PC-3 (cell line): ENCODE measurements around the gene CALB2. TPM values are rescaled to one million over a fixed set of nuclear protein-coding genes. Genes with fewer than 3 reads are reported as not detected.

ENCODE experiments used
- ATAC-seq: fragments of 200-7000 bp; cut with Tn5 transposase; 2 replicates; pipeline ENCODE4 v1.9.1; 2020; ENCODE audit warnings: mild to moderate bottlenecking, moderate library complexity
- BruUV-seq: library from RNA; stranded (reverse); fragments of 400-500 nt; replicated peaks from 2 replicates; lab custom pipeline; 2021; lab: Mats Ljungman, UMichigan
- CTCF ChIA-PET: fragments of 300-600 bp; sonication (Branson Sonifier 250); formaldehyde crosslinking; loops from one replicate; lab custom pipeline; 2022; ENCODE audit warnings: antibody characterized with exemption; lab: Charles Lee
- POLR2A ChIA-PET: fragments of 300-600 bp; sonication (Branson Sonifier 250); formaldehyde crosslinking; loops from one replicate; lab custom pipeline; 2022; ENCODE audit warnings: antibody characterized with exemption; ENCODE audit not compliant: unreplicated experiment; lab: Charles Lee
- DNase-seq: peaks from one replicate; pipeline ENCODE4 v3.0.0-alpha.2; 2015
- H2AFZ ChIP-seq: fragments of 300-600 bp; sonication (generic); 2 replicates; pipeline ENCODE4 v1.6.0; 2016; ENCODE audit warnings: antibody characterized with exemption, low read length
- H3F3A ChIP-seq: fragments of 300-600 bp; sonication (generic); one replicate; pipeline ENCODE4 v1.6.0; 2017; ENCODE audit warnings: antibody characterized with exemption, low read length, control low read depth, mild to moderate bottlenecking; ENCODE audit not compliant: unreplicated experiment
- H3K27ac ChIP-seq: fragments of 300-600 bp; sonication (generic); 2 replicates; pipeline ENCODE4 v1.5.1; 2016; ENCODE audit warnings: mild to moderate bottlenecking, low read length
- H3K27me3 ChIP-seq: fragments of 300-600 bp; sonication (generic); 2 replicates; pipeline ENCODE4 v1.6.1; 2016; ENCODE audit warnings: low read length, mixed read lengths
- H3K36me3 ChIP-seq: fragments of 300-600 bp; sonication (generic); 2 replicates; pipeline ENCODE4 v1.6.1; 2016; ENCODE audit warnings: low read depth, mixed run types, low read length, mixed read lengths
- H3K4me1 ChIP-seq: fragments of 300-600 bp; sonication (generic); 2 replicates; pipeline ENCODE4 v1.5.1; 2016; ENCODE audit warnings: low read length; ENCODE audit not compliant: insufficient read depth
- H3K4me2 ChIP-seq: fragments of 300-600 bp; sonication (generic); 2 replicates; pipeline ENCODE4 v1.6.0; 2016; ENCODE audit warnings: low read length
- H3K4me3 ChIP-seq: fragments of 300-600 bp; sonication (generic); 2 replicates; pipeline ENCODE4 v1.5.1; 2016; ENCODE audit warnings: mild to moderate bottlenecking, low read length, mixed read lengths
- H3K79me2 ChIP-seq: fragments of 300-600 bp; sonication (generic); 2 replicates; pipeline ENCODE4 v1.6.1; 2017; ENCODE audit warnings: low read length, mixed read lengths
- H3K9ac ChIP-seq: fragments of 300-600 bp; sonication (generic); 2 replicates; pipeline ENCODE4 v1.6.0; 2016; ENCODE audit warnings: mild to moderate bottlenecking, low read length
- H3K9me2 ChIP-seq: fragments of 300-600 bp; sonication (generic); replicated peaks from 2 replicates; pipeline ENCODE4 v1.6.1; 2016; ENCODE audit warnings: mixed run types, low read length, mixed read lengths
- H3K9me3 ChIP-seq: fragments of 300-600 bp; sonication (generic); 2 replicates; pipeline ENCODE4 v1.6.1; 2016; ENCODE audit warnings: low read length, mixed read lengths
- H4K20me1 ChIP-seq: fragments of 300-600 bp; sonication (generic); 2 replicates; pipeline ENCODE4 v1.6.1; 2016; ENCODE audit warnings: low read length, mixed read lengths
- EZH2 ChIP-seq: fragments of 300-600 bp; sonication (generic); IDR thresholded peaks from one replicate; pipeline ENCODE4 v1.6.1; 2017; ENCODE audit warnings: antibody characterized with exemption, mild to moderate bottlenecking, low read length; ENCODE audit not compliant: unreplicated experiment
- EZH2phosphoT487 ChIP-seq: fragments of 300-600 bp; sonication (generic); IDR thresholded peaks from 2 replicates; pipeline ENCODE4 v1.6.1; 2018; ENCODE audit warnings: mild to moderate bottlenecking, antibody characterized with exemption, low read length, borderline replicate concordance
- intact Hi-C: fragments of 100-400 bp; cut with micrococcal nuclease; formaldehyde crosslinking; loops from 2 replicates; pipeline ENCODE4 v1.9.0; 2023
- total RNA-seq: library from RNA; depleted of rRNA; stranded (reverse); fragments of >200 nt; gene quantifications from 2 replicates; pipeline ENCODE4 v1.2.3, GENCODE V29; 2014
- TF ChIP-seq, protein P1 (sequence below): fragments of 300-600 bp; sonication (generic); conservative IDR thresholded peaks from 2 replicates; pipeline ENCODE4 v1.5.1; 2017; ENCODE audit warnings: antibody characterized with exemption, low read depth, mild to moderate bottlenecking, low read length

The CALB2 gene
- total RNA-seq, 1 experiment from 2014 or later: 0.47 TPM

DNA sequence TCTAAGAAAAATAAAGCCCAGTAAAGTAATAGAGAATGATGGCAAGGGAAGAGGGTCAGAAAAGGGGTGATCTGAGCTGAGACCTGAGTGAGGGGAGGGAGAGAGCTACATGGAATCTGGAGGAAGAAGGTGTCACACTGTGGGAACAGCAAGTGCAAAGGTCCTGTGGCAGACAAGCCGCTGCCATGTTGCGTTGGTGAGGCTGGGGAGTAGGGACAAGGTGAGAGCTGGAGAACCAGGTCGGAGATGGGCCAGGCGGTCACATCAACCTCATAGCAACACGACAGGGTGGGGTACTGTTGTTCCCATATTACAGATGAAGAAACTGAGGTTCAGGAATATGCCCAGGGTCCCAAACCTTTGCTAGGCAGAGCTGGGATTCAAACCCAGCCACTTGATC lies 16.6 kb upstream of the CALB2 start:
- Histone ChIP-seq H3K9me3 (no peaks in the 10 kb centered on the region), H3K9ac (no peak overlapping the region), H2AFZ (no peak overlapping the region), H3K27ac (no peak overlapping the region), H3K4me2 (no peak overlapping the region), H3F3A (no peaks in the 10 kb centered on the region), H3K4me1 (peaks cover 13% of the 10 kb centered on the region), H4K20me1 (no peaks in the 10 kb centered on the region), H3K9me2 (no peaks in the 10 kb centered on the region), H3K79me2 (no peaks in the 10 kb centered on the region), H3K27me3 (no peaks in the 10 kb centered on the region), H3K4me3 (no peak overlapping the region), H3K36me3 (no peaks in the 10 kb centered on the region)
- ATAC-seq (no peak), DNase-seq (no peak)
- TF ChIP-seq EZH2phosphoT487: no peak
- ChIA-PET POLR2A (no interaction called here), CTCF (no interaction called here)
- no TSS peak for BruUV-seq
- intact Hi-C loops: no loop called here

DNA sequence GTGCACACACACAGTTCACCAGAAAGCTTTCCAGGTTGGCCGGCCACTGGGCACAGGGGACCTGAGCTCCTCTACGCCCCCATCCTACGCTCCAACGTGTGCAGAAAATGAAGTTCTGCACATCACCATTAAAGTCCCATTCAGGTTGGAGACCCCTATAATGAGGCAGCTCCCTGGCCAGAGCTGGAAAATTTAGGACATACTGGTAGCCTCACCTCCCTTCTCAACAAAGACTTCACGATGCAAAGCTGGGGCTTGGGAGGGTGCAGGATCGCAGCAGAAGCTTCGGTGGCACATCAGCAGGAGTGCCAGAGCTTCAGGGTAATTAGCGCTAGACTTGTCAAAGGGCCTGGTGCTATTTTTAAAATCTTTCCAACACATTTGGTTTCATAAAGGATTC lies 15.4 kb upstream of the CALB2 start:
- Histone ChIP-seq H2AFZ (no peak overlapping the region), H3K4me3 (no peak overlapping the region), H3K79me2 (no peaks in the 10 kb centered on the region), H3K4me2 (no peak overlapping the region), H3K36me3 (no peaks in the 10 kb centered on the region), H3K27me3 (no peaks in the 10 kb centered on the region), H3F3A (no peaks in the 10 kb centered on the region), H3K9me3 (no peaks in the 10 kb centered on the region), H3K4me1 (peaks cover 6% of the 10 kb centered on the region), H3K9me2 (no peaks in the 10 kb centered on the region), H3K9ac (no peak overlapping the region), H3K27ac (no peak overlapping the region), H4K20me1 (no peaks in the 10 kb centered on the region)
- intact Hi-C loops: no loop called here
- DNase-seq (no peak), ATAC-seq (no peak)
- TF ChIP-seq EZH2 (no peak), EZH2phosphoT487 (no peak)
- TF ChIP-seq, protein P1, sequence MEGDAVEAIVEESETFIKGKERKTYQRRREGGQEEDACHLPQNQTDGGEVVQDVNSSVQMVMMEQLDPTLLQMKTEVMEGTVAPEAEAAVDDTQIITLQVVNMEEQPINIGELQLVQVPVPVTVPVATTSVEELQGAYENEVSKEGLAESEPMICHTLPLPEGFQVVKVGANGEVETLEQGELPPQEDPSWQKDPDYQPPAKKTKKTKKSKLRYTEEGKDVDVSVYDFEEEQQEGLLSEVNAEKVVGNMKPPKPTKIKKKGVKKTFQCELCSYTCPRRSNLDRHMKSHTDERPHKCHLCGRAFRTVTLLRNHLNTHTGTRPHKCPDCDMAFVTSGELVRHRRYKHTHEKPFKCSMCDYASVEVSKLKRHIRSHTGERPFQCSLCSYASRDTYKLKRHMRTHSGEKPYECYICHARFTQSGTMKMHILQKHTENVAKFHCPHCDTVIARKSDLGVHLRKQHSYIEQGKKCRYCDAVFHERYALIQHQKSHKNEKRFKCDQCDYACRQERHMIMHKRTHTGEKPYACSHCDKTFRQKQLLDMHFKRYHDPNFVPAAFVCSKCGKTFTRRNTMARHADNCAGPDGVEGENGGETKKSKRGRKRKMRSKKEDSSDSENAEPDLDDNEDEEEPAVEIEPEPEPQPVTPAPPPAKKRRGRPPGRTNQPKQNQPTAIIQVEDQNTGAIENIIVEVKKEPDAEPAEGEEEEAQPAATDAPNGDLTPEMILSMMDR: no peak
- BruUV-seq: no TSS peak
- POLR2A ChIA-PET: no interaction called here
- CTCF ChIA-PET: no interaction called here

- no peak overlapping the region for H3K9ac ChIP-seq
- ATAC-seq (no peak), DNase-seq (no peak)
- POLR2A ChIA-PET: no interaction called here
- H3K4me1 ChIP-seq: no peaks in the 10 kb centered on the region
- no peaks in the 10 kb centered on the region for H3K27me3 ChIP-seq
- TF ChIP-seq, protein P1: no peak
- no peak for TF ChIP-seq EZH2phosphoT487
- no peak for TF ChIP-seq EZH2
- H2AFZ ChIP-seq: no peak overlapping the region
- H3K9me2 ChIP-seq: no peaks in the 10 kb centered on the region
- no peak overlapping the region for H3K4me3 ChIP-seq
- H3K27ac ChIP-seq: no peak overlapping the region
- H3K9me3 ChIP-seq: no peaks in the 10 kb centered on the region
- CTCF ChIA-PET: no interaction called here
- H3K79me2 ChIP-seq: no peaks in the 10 kb centered on the region
- no peaks in the 10 kb centered on the region for H3K36me3 ChIP-seq
- no peak overlapping the region for H3K4me2 ChIP-seq
- no peaks in the 10 kb centered on the region for H3F3A ChIP-seq
- no peaks in the 10 kb centered on the region for H4K20me1 ChIP-seq
- intact Hi-C loops: no loop called here
- no TSS peak for BruUV-seq
These were observed 14.1 kb upstream of the CALB2 start for GRCh38 chr16:71344315-71344905.
